HG03520 (cell line): ENCODE results near the gene PCDHGB6.
"Not testable (repeated sequence)": the region's sequence is repeated elsewhere in the genome, so short reads cannot be mapped to it uniquely, and the experiment has no call there.

Experiments used
- ATAC-seq: cut with Tn5 transposase; IDR thresholded peaks from one replicate; pipeline ENCODE4 v1.9.1; 2021; ENCODE audit warnings: mild to moderate bottlenecking, moderate library complexity; ENCODE audit not compliant: unreplicated experiment

The PCDHGB6 gene

DNA sequence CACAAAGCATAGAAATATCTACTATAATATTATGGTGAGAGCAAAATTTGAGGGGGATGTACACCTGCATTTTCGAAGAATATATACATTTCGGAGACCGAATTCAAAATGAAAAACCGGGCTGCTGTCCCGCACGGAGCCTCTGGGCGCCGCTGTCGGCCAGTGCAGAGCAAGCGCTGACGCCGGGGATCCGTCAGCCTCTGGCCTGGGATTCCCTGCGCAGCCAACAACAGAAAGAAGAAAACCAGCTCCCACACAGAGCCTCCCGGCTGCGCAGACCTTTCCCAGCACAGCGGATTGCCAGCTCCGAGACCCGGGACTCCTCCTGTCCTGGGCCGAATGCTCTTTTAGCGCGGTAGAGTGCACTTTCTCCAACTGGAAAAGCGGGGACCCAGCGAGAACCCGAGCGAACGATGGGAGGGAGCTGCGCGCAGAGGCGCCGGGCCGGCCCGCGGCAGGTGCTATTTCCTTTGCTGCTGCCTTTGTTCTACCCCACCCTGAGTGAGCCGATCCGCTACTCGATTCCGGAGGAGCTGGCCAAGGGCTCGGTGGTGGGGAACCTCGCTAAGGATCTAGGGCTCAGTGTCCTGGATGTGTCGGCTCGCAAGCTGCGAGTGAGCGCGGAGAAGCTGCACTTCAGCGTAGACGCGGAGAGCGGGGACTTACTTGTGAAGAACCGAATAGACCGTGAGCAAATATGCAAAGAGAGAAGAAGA, at the start of gene PCDHGB6:
PCDHGB6 (plus strand) TSS at position 232 of the 716 bp plus-strand sequence; CDS start at position 414, 182 bp downstream.
- not testable (repeated sequence) for ATAC-seq

GRCh38 chr5:141359790-141360426, 47.9 kb upstream of the PCDHGB6 start, which contains the start of gene PCDHGB2:
PCDHGB2 (plus strand) TSS chr5:141359994; CDS start chr5:141360136, 142 bp downstream.
- peak; percentile 46 for ATAC-seq

DNA sequence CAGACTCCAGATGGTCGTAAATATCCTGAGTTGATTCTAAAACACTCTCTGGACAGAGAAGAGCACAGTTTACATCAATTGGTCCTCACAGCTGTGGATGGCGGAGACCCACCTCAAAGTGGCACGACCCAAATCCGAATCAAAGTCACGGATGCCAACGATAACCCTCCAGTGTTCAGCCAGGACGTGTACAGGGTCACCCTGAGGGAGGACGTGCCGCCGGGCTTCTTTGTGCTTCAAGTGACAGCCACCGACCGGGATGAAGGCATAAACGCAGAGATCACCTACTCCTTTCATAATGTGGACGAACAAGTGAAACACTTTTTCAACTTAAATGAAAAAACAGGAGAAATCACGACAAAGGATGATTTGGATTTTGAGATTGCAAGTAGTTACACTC, 47.1 kb upstream of the PCDHGB6 start:
- no peak for ATAC-seq

DNA sequence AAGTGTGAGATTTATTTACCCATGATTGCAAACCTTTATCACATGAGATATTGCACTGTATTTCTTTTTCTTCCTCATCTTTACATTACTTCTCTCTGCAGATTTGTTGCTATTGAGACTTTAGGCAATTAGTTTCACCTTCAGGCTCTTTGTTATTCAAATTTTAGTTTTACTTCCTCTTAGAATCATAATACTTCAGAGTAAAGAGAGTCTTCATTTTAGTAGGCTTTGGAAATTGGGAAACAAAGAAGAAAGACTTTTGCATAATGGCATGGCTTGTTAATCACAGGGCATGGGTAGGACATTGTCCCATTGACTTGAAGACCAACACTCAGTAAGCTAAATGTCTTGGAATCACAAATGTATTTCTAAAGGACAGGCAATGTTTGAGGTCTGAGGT, 45.1 kb upstream of the PCDHGB6 start:
- no peak for ATAC-seq

DNA sequence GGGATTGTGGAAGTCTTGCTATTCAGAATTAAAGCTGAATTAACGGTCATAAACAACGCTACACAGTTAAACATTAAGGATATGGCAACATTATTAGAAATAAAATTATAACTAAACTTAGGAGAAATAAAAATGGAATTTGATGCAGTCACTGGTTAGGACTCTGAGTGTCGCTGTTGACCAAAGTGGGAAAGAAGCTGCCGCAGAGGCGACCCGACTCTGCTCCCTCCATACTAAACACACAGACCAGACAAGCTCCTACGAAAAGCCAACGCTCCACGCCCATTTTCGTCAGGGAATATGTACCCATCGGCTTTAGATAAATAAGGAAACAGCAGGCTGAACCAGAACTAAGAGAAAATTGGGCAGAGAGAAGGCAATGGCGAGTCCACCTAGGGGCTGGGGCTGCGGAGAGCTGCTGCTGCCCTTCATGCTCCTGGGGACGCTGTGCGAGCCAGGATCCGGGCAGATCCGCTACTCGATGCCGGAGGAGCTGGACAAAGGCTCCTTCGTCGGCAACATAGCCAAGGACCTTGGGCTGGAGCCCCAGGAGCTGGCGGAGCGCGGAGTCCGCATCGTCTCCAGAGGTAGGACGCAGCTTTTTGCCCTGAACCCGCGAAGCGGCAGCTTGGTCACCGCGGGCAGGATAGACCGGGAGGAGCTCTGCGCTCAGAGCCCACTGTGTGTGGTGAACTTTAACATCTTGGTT, 43.7 kb upstream of the PCDHGB6 start, which contains the start of gene PCDHGA5:
PCDHGA5 (plus strand) TSS at position 211 of the 709 bp plus-strand sequence; CDS start at position 380, 169 bp downstream.
- no peak for ATAC-seq

DNA sequence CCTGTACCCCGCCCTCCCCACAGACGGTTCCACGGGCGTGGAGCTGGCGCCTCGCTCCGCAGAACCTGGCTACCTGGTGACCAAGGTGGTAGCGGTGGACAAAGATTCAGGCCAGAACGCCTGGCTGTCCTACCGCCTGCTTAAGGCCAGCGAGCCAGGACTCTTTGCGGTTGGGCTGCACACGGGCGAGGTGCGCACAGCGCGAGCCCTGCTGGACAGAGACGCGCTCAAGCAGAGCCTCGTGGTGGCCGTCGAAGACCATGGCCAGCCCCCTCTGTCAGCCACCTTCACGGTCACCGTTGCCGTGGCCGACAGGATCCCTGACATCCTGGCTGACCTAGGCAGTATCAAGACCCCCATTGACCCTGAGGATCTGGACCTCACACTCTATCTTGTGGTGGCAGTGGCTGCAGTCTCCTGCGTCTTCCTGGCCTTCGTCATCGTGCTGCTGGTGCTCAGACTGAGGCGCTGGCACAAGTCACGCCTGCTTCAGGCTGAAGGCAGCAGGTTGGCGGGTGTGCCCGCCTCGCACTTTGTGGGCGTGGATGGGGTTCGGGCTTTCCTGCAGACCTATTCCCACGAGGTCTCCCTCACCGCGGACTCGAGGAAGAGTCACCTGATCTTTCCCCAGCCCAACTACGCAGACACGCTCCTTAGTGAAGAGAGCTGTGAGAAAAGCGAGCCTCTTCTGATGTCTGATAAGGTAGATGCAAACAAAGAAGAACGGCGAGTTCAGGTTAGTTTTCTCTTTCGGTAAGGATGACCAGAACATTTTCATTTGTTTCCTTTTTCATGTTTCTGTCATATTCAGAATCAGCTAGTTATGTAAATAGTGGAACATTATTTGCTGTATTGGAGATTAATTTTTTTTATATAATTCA, 41.6 kb upstream of the PCDHGB6 start:
- no peak for ATAC-seq

GRCh38 chr5:141369994-141370848, 37.6 kb upstream of the PCDHGB6 start, which contains the start of gene PCDHGB3:
PCDHGB3 (plus strand) TSS chr5:141370242; CDS start chr5:141370395, 153 bp downstream.
- peak; percentile 98 for ATAC-seq

DNA sequence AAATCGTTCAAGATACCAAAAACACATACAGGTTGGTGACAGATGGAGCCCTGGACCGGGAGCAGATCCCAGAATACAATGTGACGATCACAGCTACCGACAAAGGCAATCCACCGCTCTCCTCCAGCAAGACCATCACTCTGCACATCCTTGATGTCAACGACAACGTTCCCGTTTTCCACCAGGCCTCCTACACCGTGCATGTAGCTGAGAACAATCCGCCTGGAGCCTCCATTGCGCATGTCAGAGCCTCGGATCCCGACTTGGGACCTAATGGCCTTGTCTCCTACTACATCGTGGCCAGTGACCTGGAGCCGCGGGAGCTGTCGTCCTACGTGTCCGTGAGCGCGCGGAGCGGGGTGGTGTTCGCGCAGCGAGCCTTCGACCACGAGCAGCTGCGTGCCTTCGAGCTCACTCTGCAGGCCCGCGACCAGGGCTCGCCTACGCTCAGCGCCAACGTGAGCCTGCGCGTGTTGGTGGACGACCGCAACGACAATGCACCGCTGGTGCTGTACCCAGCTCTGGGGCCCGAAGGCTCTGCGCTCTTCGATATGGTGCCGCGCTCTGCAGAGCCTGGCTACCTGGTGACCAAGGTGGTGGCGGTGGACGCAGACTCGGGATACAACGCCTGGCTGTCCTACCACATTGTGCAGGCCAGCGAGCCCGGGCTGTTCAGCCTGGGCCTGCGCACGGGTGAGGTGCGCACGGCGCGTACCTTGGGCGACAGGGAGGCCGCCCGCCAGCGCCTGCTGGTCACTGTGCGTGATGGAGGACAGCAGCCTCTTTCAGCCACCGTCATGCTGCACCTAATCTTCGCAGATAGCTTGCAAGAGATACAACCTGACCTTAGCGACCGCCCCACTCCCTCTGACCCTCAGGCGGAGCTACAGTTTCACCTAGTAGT, 36.0 kb upstream of the PCDHGB6 start:
- ATAC-seq = no peak

DNA sequence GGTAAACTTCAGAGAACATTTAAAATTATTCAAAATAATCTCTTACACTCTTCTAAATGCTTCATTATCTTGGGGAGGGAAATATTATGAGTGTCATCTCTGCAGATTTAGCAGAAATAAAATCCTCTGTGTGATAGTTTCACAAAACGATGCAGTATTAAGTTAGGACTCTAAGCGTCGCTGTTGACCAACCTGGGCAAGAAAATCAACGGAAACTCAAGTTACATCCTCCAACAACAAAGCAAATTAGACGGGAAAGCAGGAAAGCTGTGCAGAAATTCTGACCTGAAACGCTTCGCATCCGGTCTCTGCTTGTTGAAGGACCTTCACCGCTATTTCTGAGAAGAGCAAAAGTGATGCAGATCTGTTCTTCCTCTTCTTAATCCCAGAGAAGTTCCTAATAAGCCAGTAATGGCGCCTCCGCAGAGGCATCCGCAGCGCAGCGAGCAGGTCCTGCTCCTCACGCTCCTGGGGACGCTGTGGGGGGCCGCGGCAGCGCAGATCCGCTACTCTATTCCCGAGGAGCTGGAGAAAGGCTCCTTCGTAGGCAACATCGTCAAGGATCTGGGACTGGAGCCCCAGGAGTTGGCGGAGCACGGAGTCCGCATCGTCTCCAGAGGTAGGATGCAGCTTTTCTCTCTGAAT, 34.0 kb upstream of the PCDHGB6 start, which contains the start of gene PCDHGA6:
PCDHGA6 (plus strand) TSS at position 219 of the 645 bp plus-strand sequence; CDS start at position 412, 193 bp downstream.
- ATAC-seq = no peak

DNA sequence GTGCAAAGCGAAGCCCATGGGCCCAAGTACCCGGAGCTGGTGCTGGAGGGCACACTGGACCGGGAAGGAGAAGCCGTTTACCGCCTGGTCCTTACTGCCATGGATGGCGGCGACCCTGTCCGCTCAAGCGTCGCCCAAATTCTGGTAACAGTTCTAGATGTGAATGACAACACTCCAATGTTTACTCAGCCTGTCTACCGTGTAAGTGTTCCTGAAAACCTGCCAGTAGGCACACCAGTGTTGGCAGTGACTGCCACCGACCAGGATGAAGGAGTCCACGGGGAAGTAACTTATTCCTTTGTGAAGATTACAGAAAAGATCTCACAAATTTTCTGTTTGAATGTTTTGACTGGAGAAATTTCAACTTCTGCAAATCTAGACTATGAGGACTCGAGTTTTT, 33.2 kb upstream of the PCDHGB6 start:
- ATAC-seq = no peak

GRCh38 chr5:141375444-141376155, 32.2 kb upstream of the PCDHGB6 start:
- not testable (repeated sequence) for ATAC-seq

GRCh38 chr5:141382469-141383294, 25.1 kb upstream of the PCDHGB6 start, which contains the start of gene PCDHGA7:
PCDHGA7 (plus strand) TSS chr5:141382742; CDS start chr5:141382900, 158 bp downstream.
- ATAC-seq = peak; percentile 73

DNA sequence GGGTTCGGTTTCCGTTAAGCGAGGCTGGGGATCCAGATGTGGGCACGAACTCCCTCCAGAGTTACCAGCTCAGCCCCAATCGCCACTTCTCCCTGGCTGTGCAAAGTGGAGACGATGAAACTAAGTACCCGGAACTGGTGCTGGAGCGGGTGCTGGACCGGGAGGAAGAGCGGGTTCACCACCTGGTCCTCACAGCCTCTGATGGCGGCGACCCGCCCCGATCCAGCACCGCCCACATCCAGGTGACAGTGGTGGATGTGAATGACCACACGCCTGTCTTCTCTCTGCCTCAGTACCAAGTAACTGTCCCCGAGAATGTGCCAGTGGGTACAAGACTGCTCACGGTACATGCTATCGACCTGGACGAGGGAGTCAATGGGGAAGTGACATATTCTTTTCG, 24.5 kb upstream of the PCDHGB6 start:
- ATAC-seq = no peak

GRCh38 chr5:141384471-141385267, 23.2 kb upstream of the PCDHGB6 start:
- ATAC-seq = no peak

GRCh38 chr5:141387557-141388311, 20.1 kb upstream of the PCDHGB6 start, which contains the start of gene PCDHGB4:
PCDHGB4 (plus strand) TSS chr5:141387698; CDS start chr5:141387885, 187 bp downstream.
- peak; percentile 54 for ATAC-seq
